ENCODE results near the gene CCND1.

DNA sequence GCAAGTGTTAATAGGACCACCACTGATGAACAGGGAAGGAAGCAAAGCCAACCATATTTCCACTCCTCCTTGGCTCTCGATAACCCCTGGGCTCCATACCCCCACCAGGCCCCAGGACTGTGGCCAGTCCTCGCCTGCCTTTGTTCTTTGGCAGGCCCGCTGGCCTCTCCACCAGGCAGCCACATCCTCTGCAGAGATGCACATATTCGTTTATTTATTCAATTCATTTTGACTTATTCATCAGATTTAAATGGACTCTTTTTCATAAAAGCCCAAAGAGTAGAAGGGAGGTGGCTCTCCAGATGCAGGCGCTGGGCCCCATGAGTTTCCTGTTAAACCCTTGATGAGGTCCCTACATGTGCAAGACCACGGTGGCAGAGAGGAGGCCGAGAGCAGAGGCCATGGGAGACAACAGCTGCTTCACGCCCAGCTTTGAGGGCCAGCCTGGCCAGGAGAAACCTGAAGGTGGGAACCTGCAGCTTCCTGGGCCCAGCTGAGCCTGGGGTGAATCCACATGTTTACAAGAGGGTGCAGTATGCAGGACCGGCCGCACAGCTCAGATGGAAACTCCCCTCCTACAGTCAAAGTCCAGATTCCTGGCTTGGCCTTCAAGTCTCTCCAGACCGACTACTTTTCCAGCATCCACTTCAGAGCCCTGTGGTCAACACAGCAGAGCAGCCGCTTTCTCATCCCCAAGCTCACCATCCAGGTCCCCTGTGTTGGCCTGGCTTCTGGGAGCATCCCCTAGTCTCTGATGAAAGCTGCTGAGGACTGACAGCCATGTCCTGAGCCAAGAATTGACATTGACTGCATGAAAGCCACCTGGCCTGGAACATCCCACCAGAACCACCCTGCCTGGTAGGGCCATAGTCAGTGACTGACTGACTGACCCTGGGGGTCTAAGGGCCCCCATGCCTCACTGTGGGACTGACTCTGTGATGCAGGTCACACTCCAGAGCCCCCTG, 39.7 kb upstream of the CCND1 start:
- TF ChIP-seq, protein P1, sequence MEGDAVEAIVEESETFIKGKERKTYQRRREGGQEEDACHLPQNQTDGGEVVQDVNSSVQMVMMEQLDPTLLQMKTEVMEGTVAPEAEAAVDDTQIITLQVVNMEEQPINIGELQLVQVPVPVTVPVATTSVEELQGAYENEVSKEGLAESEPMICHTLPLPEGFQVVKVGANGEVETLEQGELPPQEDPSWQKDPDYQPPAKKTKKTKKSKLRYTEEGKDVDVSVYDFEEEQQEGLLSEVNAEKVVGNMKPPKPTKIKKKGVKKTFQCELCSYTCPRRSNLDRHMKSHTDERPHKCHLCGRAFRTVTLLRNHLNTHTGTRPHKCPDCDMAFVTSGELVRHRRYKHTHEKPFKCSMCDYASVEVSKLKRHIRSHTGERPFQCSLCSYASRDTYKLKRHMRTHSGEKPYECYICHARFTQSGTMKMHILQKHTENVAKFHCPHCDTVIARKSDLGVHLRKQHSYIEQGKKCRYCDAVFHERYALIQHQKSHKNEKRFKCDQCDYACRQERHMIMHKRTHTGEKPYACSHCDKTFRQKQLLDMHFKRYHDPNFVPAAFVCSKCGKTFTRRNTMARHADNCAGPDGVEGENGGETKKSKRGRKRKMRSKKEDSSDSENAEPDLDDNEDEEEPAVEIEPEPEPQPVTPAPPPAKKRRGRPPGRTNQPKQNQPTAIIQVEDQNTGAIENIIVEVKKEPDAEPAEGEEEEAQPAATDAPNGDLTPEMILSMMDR (conservative IDR thresholded peaks at IDR 0.05; ENCODE audit: low read depth, low read length): no peak
- no peak for TF ChIP-seq EZH2 (IDR thresholded peaks at IDR 0.05; ENCODE audit: borderline replicate concordance, low read depth, low read length, poor library complexity, severe bottlenecking)

All from A673 (cell line).